NOMO-1 treated with DMSO at 0.1 percent for 48 hours (cell line): ENCODE data around the gene ZNF407.

Source experiments
- DNase-seq: peaks from one replicate; lab custom pipeline; 2025; ENCODE audit not compliant: unreplicated experiment; lab: John Stamatoyannopoulos, UW

Gene ZNF407

DNA sequence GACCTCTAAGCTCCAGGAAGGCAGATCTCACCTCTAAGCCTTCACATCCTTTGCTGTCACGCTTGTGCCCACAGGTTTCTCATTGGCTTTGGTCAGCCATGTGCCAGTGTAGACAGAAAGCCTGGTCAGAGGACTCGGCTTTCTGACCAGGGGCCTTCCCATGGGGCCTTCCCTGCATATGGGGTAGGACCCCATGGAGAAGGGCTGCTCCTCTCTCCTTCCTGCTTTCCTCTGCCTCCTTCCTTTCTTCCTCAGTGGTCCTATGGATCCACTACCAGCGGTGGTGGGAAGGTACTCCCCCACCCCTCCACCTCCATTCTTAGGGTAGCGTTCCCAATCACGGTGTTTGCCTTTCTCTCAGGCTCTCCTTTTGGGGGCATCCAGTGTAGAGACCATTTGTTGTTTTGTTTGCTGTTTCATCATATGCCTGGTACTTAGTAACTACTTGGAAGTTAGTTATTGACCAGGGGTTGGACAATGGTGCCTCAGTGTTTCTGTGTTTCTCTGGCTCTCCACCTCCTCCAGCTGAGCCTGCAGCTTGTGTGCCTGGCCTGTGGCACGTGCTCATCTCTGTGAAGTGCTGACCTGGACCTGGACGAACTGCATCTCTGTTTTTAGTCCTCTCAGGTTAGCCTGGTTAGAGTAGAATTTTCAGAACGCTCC lies 71.6 kb downstream of the ZNF407 start:
- DNase-seq: no peak

GRCh38 chr18:74672371-74672770 lies 74.7 kb downstream of the ZNF407 start:
- no peak for DNase-seq

- no peak for DNase-seq
These were observed 76.8 kb downstream of the ZNF407 start for GRCh38 chr18:74674487-74674886.

- DNase-seq: no peak
These were observed 81.5 kb downstream of the ZNF407 start for GRCh38 chr18:74679006-74679678.

DNA sequence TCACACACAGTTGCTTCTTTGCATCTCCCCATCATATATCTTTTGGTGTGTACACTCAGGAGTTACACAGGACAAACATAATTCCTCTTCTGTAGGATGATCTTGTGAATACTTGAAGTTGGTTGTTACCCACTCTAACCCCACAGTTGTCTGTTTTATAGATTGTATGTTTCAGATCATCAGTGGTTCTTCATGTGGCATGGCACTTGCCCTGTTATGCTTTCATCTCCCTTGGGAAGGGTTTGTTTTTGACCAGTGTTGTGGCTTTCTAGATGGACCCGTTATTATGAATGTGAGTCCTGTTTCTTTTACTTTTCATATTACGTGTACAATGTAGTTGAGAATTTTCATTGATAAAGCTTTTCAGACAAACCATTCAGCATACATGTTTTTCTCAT lies 82.0 kb downstream of the ZNF407 start:
- DNase-seq: no peak

DNA sequence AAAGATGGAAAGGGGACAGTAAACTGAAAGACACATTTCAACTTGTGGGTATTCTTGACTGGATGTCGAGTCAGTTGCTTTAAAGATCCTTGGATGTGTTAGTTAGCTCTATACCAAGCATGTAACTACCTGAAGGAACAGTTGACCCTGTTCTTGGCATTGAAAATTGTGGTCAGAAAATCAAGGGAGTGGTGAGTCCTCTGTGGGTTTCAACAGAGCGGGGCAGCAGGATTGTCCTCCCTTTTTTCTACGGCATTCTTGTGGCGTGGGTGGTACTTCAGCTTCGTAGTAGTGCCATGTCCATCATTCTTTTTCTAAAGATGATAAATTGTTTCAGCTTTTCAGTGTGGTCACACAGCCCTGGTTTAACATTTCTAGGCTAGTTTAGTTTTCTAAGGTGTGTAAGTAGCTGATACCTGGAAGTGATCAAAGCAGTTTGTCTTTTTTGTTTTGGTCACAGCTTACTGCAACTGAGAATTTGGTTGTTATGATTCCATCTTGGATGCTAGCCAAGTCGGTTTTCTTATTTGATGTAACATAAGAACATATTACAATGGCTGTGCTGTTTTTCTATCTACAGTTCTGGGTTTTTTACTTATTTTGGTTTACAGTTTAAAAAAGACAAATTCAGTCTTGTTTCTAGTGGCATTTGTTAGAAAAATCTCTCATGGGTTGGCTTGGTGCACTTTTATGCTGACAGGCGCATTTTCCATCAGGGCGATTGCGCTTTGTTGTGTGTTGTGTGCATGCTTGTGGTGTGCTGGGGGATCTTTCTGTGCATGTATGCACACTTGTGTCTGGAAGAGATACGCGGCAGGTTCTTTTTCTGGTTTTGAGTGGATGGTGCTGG lies 84.7 kb downstream of the ZNF407 start:
- no peak for DNase-seq

- no peak for DNase-seq
These were observed 85.3 kb downstream of the ZNF407 start for GRCh38 chr18:74682991-74683297.

GRCh38 chr18:74683573-74683972 lies 85.9 kb downstream of the ZNF407 start:
- no peak for DNase-seq

- no peak for DNase-seq
These were observed 91.6 kb downstream of the ZNF407 start for GRCh38 chr18:74689251-74689650.

- DNase-seq: no peak
These were observed 94.8 kb downstream of the ZNF407 start for GRCh38 chr18:74692367-74693013.

DNA sequence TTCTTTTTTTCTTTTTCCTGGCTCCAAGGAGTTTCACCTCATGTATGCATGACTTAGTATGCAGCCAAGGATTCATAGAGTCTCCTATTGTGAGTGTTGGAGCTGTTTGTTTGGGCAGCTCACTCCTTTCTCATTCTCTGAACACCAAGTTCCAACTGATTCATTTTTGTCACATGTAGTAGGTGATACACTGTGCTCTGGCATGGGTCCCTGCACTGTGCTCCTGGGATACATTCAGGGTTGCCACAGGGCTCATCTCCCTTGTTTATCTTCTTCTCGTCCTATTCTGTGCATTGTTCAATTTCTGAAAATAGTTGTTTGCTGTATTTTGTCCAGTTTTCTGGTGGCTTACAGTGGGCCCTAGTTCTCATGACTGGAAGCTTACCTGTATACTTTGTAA lies 96.8 kb downstream of the ZNF407 start:
- DNase-seq: no peak

GRCh38 chr18:74695170-74695569 lies 97.5 kb downstream of the ZNF407 start:
- DNase-seq: no peak

GRCh38 chr18:74698881-74699280 lies 101.2 kb downstream of the ZNF407 start:
- no peak for DNase-seq

- no peak for DNase-seq
These were observed 101.8 kb downstream of the ZNF407 start for GRCh38 chr18:74699455-74699854.

GRCh38 chr18:74702950-74703349 lies 105.3 kb downstream of the ZNF407 start:
- no peak for DNase-seq

- DNase-seq: no peak
These were observed 110.5 kb downstream of the ZNF407 start for GRCh38 chr18:74708169-74708568.

DNA sequence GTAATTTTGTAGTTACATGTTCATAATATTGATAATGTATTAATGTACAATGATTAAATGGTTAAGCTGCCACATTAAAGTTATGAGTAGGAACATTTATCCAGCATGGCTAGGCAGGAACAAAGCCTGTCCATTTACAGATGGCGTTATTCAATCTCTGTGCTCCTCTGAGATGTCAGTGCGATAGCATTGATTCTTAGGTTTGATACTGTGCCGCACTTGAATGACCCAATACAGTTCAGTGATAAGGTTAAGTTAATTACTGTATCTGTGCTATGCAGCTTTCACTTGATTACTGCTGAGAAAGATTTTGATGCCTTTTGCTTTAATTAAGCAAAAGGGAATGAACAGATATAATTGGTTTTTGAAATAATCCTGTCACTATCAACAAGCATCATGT lies 111.8 kb downstream of the ZNF407 start:
- no peak for DNase-seq

GRCh38 chr18:74714120-74714519 lies 116.5 kb downstream of the ZNF407 start:
- no peak for DNase-seq

DNA sequence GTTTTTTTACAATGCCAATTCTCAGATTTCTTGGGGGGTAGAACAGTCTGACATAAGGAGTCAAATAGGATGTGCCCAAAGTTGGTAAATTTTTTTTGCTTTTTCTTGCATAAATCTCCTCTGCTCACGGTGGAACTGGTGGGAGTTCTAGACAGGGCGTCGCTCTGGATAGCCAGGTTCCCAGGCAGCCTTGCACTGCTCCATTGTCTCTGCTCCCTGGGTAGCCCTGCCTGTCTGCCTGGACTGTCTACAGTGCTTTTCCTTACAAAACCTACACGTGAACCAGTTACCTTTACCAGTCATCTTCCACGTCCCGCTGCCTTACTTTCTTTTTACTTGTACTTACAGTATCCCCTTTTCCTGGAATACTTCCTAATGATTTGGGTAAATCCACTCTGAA lies 117.1 kb downstream of the ZNF407 start:
- no peak for DNase-seq

GRCh38 chr18:74715306-74715705 lies 117.6 kb downstream of the ZNF407 start:
- DNase-seq: no peak

DNA sequence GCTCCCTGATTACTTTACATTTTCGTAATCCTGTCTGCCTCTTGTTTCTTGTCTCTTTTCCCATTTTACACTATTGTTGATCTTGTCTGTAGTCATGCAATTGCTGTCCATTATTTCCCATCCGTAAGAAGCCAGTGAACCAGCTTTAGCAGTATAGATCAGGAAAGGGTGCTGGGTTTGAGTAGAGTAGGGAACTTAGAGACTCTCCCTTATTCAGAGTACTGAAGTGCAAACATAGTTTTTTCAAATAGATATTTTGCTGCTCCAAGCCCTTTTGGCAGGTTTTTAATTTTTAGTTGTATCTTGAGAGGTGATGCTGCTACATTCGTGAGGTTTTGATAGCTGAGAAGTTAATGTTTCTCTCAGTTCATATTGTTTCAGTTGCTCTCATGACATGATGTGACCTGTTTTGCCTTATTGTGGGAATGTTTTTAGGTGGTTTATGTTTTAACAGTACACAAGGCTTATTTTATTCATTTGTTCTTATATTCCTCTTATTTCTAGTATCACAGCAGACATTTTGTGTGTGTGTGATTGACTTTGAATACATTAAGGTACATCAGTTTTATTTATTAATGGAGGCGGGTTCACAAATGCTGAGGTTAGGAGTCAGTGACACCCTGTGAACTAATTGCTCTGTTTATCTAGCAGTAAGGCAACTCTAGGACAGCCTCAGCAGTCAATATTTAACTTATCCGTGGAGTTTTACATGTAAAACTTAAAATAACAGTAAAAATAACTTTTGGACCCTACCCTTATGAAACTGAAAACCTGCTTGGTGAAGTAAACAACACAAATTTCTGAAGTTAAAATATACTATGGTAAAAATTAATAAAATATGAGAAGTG lies 118.4 kb downstream of the ZNF407 start:
- DNase-seq: no peak
